SK-N-SH treated with all-trans-retinoic acid at 6 μM for 48 hours (cell line): ENCODE measurements around the gene ZFP62.

Experiments
- ATAC-seq: fragments of 200-7000 bp; cut with Tn5 transposase; 3 replicates; pipeline ENCODE4 v1.9.1; 2020; ENCODE audit warnings: mild to moderate bottlenecking, moderate library complexity
- BACH2 ChIP-seq: fragments of 250-450 bp; sonication (Bioruptor Pico); IDR thresholded peaks from 2 replicates; pipeline ENCODE4 v1.9.0; 2021; ENCODE audit warnings: mild to moderate bottlenecking, borderline replicate concordance
- CREB5 ChIP-seq: fragments of 250-450 bp; sonication (Bioruptor Pico); IDR thresholded peaks from 2 replicates; pipeline ENCODE4 v1.5.1; 2020; ENCODE audit warnings: low read depth, mild to moderate bottlenecking, moderate library complexity
- CSRNP3 ChIP-seq: fragments of 250-450 bp; sonication (Bioruptor Pico); IDR thresholded peaks from 2 replicates; pipeline ENCODE4 v1.5.1; 2021; ENCODE audit warnings: mild to moderate bottlenecking, moderate library complexity
- ISL1 ChIP-seq: fragments of 250-450 bp; sonication (Bioruptor Pico); IDR thresholded peaks from 2 replicates; pipeline ENCODE4 v2.1.2; 2022; ENCODE audit warnings: mild to moderate bottlenecking, moderate library complexity
- OSR1 ChIP-seq: fragments of 250-450 bp; sonication (Bioruptor Pico); IDR thresholded peaks from 2 replicates; pipeline ENCODE4 v1.8.0; 2022; ENCODE audit warnings: moderate library complexity, mild to moderate bottlenecking, inconsistent platforms
- PATZ1 ChIP-seq: fragments of 250-450 bp; sonication (Bioruptor Pico); IDR thresholded peaks from 2 replicates; pipeline ENCODE4 v1.8.0; 2020; ENCODE audit warnings: mild to moderate bottlenecking, moderate library complexity, borderline replicate concordance
- POU6F1 ChIP-seq: fragments of 250-450 bp; sonication (Bioruptor Pico); IDR thresholded peaks from 2 replicates; pipeline ENCODE4 v1.8.0; 2021; ENCODE audit warnings: low read depth, mild to moderate bottlenecking, moderate library complexity, borderline replicate concordance
- RARB ChIP-seq: fragments of 250-450 bp; sonication (Bioruptor Pico); IDR thresholded peaks from 2 replicates; pipeline ENCODE4 v1.8.0; 2021; ENCODE audit warnings: mild to moderate bottlenecking, moderate library complexity
- SNAI2 ChIP-seq: fragments of 250-450 bp; sonication (Bioruptor Pico); IDR thresholded peaks from 2 replicates; pipeline ENCODE4 v1.5.0; 2020; ENCODE audit warnings: mild to moderate bottlenecking, moderate library complexity
- TCF4 ChIP-seq: fragments of 250-450 bp; sonication (Bioruptor Pico); IDR thresholded peaks from 2 replicates; pipeline ENCODE4 v1.8.0; 2021; ENCODE audit warnings: mild to moderate bottlenecking, moderate library complexity, borderline replicate concordance
- TOX ChIP-seq: fragments of 250-450 bp; sonication (Bioruptor Pico); IDR thresholded peaks from 2 replicates; pipeline ENCODE4 v1.8.0; 2021; ENCODE audit warnings: mild to moderate bottlenecking, moderate library complexity, borderline replicate concordance
- TSHZ2 ChIP-seq: fragments of 250-450 bp; sonication (Bioruptor Pico); IDR thresholded peaks from 2 replicates; pipeline ENCODE4 v1.5.0; 2020; ENCODE audit warnings: mild to moderate bottlenecking, moderate library complexity
- ZC3H10 ChIP-seq: fragments of 250-450 bp; sonication (Bioruptor Pico); IDR thresholded peaks from 2 replicates; pipeline ENCODE4 v1.5.1; 2021; ENCODE audit warnings: mild to moderate bottlenecking, moderate library complexity
- ZFP3 ChIP-seq: fragments of 250-450 bp; sonication (Bioruptor Pico); IDR thresholded peaks from 2 replicates; pipeline ENCODE4 v1.5.0; 2020; ENCODE audit warnings: mild to moderate bottlenecking, moderate library complexity
- ZFP30 ChIP-seq: fragments of 450-650 bp; formaldehyde crosslinking; IDR thresholded peaks from 2 replicates; pipeline ENCODE4 v1.5.0; 2022; ENCODE audit warnings: mild to moderate bottlenecking, moderate library complexity
- ZNF565 ChIP-seq: fragments of 450-650 bp; formaldehyde crosslinking; conservative IDR thresholded peaks from 2 replicates; pipeline ENCODE4 v1.5.0; 2020; ENCODE audit warnings: low read depth, mild to moderate bottlenecking, moderate library complexity
- ZNF70 ChIP-seq: fragments of 450-650 bp; formaldehyde crosslinking; IDR thresholded peaks from 2 replicates; pipeline ENCODE4 v1.5.0; 2020; ENCODE audit warnings: mild to moderate bottlenecking, moderate library complexity
- ZNF8 ChIP-seq: fragments of 450-650 bp; formaldehyde crosslinking; IDR thresholded peaks from 2 replicates; pipeline ENCODE4 v1.5.0; 2020; ENCODE audit warnings: mild to moderate bottlenecking, moderate library complexity

The ZFP62 gene

GRCh38 chr5:180860273-180860886, 696 bp downstream of the ZFP62 start (continued):
- TF ChIP-seq TSHZ2 (no peak), PATZ1 (CRISPR knock-in tag) (no peak), ISL1 (CRISPR knock-in tag) (no peak), BACH2 (no peak), RARB (CRISPR knock-in tag) (no peak), ZNF8 (CRISPR knock-in tag) (no peak), TCF4 (CRISPR knock-in tag) (no peak), CREB5 (CRISPR knock-in tag) (no peak), ZNF70 (CRISPR knock-in tag) (no peak), SNAI2 (no peak)

- TF ChIP-seq ZC3H10 (no peak), ZNF70 (CRISPR knock-in tag) (no peak), ZFP30 (CRISPR knock-in tag) (no peak), PATZ1 (CRISPR knock-in tag) (no peak), CSRNP3 (CRISPR knock-in tag) (no peak), ZNF8 (CRISPR knock-in tag) (no peak), TOX (no peak), TCF4 (CRISPR knock-in tag) (no peak)
- no peak for ATAC-seq
Measured at GRCh38 chr5:180858586-180858985, 2.5 kb downstream of the ZFP62 start.

GRCh38 chr5:180853848-180854176, 7.3 kb downstream of the ZFP62 start:
- TF ChIP-seq RARB (CRISPR knock-in tag) (no peak), ZFP30 (CRISPR knock-in tag) (no peak), TSHZ2 (no peak), SNAI2 (no peak), TOX (no peak), ZNF8 (CRISPR knock-in tag) (no peak), POU6F1 (CRISPR knock-in tag) (no peak), OSR1 (no peak), TCF4 (CRISPR knock-in tag) (no peak), BACH2 (no peak), ZFP3 (CRISPR knock-in tag) (no peak), CREB5 (CRISPR knock-in tag) (no peak), ZNF565 (CRISPR knock-in tag) (no peak)
- ATAC-seq = no peak
